Gastroesophageal sphincter (tissue), 3 donors: ENCODE results near the gene ARL11.

Source experiments
- EP300 ChIP-seq: sonication (generic); formaldehyde crosslinking; IDR thresholded peaks from one replicate; pipeline ENCODE4 v1.6.1; 2017; ENCODE audit warnings: antibody characterized with exemption, mild to moderate bottlenecking
- POLR2A ChIP-seq, 2 donors: fragments of 450-650 bp; IDR thresholded peaks; one replicate each; pipeline ENCODE4 v1.6.1; 2017; ENCODE audit warnings: antibody characterized with exemption in 2 of 2, mild to moderate bottlenecking in 2 of 2, moderate library complexity in 1 of 2
- TF ChIP-seq, protein P1 (sequence below), 4 experiments: fragments of 200-600 bp in 2 of 4; fragments of 450-650 bp in 2 of 4; sonication (generic) in 1 of 4; IDR thresholded peaks; one replicate each; pipeline ENCODE4 v1.5.1; 2017 to 2019; ENCODE audit warnings: antibody characterized with exemption in 4 of 4, mild to moderate bottlenecking in 2 of 4, moderate library complexity in 2 of 4

DNA sequence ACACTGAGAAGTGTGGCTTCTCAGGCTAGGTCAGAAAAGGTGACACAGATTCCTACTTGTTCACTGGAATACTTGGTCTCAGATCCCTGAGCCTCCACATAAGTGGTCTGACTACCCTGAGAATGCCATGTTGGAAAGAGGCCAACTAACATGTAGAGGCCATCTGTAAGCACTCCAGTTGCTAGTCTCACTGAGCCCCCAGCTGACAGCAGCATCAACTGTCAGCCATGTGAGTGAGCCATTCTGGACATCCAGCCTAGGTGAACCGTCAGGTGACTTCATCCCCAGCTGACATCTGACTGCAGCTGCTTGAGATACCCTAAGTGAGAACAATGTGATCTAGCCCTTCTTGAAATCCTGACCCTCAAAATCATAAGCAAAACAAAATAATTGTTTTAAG, 18.1 kb upstream of the ARL11 start:
- TF ChIP-seq, protein P1, sequence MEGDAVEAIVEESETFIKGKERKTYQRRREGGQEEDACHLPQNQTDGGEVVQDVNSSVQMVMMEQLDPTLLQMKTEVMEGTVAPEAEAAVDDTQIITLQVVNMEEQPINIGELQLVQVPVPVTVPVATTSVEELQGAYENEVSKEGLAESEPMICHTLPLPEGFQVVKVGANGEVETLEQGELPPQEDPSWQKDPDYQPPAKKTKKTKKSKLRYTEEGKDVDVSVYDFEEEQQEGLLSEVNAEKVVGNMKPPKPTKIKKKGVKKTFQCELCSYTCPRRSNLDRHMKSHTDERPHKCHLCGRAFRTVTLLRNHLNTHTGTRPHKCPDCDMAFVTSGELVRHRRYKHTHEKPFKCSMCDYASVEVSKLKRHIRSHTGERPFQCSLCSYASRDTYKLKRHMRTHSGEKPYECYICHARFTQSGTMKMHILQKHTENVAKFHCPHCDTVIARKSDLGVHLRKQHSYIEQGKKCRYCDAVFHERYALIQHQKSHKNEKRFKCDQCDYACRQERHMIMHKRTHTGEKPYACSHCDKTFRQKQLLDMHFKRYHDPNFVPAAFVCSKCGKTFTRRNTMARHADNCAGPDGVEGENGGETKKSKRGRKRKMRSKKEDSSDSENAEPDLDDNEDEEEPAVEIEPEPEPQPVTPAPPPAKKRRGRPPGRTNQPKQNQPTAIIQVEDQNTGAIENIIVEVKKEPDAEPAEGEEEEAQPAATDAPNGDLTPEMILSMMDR (IDR thresholded peaks at IDR 0.05): no peak
- TF ChIP-seq POLR2A (IDR thresholded peaks at IDR 0.05) (no peak), EP300 (no peak)
